HL-60 (cell line): ENCODE data around the gene SLC24A3.

Experiments used
- DNase-seq, 2 experiments: peaks; one replicate each; pipeline ENCODE4 v3.0.0-alpha.2; 2010 to 2020; ENCODE audit warnings: low read depth in 1 of 2, low spot score in 1 of 2
- H3K27ac ChIP-seq: fragments of 250-450 bp; sonication (Bioruptor Pico); replicated peaks from 2 replicates; pipeline ENCODE4 v1.5.1; 2020; ENCODE audit warnings: mild to moderate bottlenecking, moderate library complexity
- H3K27me3 ChIP-seq: fragments of 250-450 bp; sonication (Bioruptor Pico); 2 replicates; pipeline ENCODE4 v1.5.1; 2021; ENCODE audit warnings: mild to moderate bottlenecking, moderate library complexity; ENCODE audit not compliant: insufficient read depth, poor library complexity, severe bottlenecking
- H3K4me3 ChIP-seq: replicated peaks from 2 replicates; pipeline ENCODE4 v1.5.1; 2011; ENCODE audit warnings: mild to moderate bottlenecking, control low read depth, low read length; ENCODE audit not compliant: insufficient read depth
- GABPA ChIP-seq: IDR thresholded peaks from 2 replicates; pipeline ENCODE4 v1.6.1; 2012; ENCODE audit warnings: low read depth
- POLR2AphosphoS5 ChIP-seq: IDR thresholded peaks from 2 replicates; pipeline ENCODE4 v1.6.1; 2012; ENCODE audit warnings: low read depth
- SPI1 ChIP-seq: IDR thresholded peaks from 2 replicates; pipeline ENCODE4 v1.6.1; 2012; ENCODE audit warnings: low read depth, mild to moderate bottlenecking, borderline replicate concordance
- TF ChIP-seq, protein P1 (sequence below): IDR thresholded peaks from 2 replicates; pipeline ENCODE4 v1.6.1; 2012; ENCODE audit warnings: low read depth; ENCODE audit not compliant: insufficient replicate concordance
- TF ChIP-seq, protein P2 (sequence below): IDR thresholded peaks from one replicate; pipeline ENCODE4 v1.5.1; 2011; ENCODE audit warnings: low read length, control low read depth, inconsistent platforms; ENCODE audit not compliant: insufficient read depth

Gene SLC24A3

DNA sequence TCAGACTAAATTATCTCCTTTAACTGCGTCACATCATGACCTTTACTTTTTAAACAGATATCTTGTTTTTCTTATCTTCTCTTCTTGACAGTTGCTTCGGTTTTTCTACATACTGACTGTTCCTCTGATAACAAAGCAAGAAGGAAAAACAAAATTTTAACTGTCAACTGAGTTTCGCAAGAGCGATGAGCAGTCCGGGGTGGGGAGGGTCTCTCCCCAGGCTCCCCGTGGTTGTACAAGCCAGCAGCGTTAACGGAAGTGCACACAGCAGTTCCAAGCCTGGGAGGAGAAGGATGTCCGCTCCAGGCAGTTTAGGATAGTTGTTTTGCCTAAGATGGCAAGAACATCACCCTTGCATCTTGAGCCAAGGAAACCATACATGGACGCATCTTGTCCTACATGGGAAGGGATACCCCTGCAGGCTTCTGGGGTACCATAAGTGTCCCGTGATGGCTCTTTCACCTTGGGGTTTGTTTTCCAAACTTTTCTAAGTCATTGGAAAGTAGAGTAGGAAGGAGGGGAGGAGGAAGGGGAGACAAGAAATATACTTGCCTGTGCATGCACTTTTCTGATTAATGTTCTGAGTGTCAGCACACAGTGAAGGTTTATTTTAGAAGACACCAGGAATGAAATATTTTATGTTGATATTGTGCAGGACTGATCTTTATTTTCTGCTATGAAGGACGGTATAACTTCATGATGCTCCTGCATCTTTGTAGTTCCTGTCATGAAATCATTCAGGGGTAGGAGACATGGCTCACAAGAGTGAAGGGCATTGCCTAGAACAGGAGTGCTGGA is 20.8 kb downstream of the SLC24A3 start:
- Histone ChIP-seq H3K4me3 (no peak overlapping the region), H3K27ac (no peak overlapping the region), H3K27me3 (no peaks in the 10 kb centered on the region)
- TF ChIP-seq, protein P1, sequence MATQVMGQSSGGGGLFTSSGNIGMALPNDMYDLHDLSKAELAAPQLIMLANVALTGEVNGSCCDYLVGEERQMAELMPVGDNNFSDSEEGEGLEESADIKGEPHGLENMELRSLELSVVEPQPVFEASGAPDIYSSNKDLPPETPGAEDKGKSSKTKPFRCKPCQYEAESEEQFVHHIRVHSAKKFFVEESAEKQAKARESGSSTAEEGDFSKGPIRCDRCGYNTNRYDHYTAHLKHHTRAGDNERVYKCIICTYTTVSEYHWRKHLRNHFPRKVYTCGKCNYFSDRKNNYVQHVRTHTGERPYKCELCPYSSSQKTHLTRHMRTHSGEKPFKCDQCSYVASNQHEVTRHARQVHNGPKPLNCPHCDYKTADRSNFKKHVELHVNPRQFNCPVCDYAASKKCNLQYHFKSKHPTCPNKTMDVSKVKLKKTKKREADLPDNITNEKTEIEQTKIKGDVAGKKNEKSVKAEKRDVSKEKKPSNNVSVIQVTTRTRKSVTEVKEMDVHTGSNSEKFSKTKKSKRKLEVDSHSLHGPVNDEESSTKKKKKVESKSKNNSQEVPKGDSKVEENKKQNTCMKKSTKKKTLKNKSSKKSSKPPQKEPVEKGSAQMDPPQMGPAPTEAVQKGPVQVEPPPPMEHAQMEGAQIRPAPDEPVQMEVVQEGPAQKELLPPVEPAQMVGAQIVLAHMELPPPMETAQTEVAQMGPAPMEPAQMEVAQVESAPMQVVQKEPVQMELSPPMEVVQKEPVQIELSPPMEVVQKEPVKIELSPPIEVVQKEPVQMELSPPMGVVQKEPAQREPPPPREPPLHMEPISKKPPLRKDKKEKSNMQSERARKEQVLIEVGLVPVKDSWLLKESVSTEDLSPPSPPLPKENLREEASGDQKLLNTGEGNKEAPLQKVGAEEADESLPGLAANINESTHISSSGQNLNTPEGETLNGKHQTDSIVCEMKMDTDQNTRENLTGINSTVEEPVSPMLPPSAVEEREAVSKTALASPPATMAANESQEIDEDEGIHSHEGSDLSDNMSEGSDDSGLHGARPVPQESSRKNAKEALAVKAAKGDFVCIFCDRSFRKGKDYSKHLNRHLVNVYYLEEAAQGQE: no peak
- no peak for DNase-seq

DNA sequence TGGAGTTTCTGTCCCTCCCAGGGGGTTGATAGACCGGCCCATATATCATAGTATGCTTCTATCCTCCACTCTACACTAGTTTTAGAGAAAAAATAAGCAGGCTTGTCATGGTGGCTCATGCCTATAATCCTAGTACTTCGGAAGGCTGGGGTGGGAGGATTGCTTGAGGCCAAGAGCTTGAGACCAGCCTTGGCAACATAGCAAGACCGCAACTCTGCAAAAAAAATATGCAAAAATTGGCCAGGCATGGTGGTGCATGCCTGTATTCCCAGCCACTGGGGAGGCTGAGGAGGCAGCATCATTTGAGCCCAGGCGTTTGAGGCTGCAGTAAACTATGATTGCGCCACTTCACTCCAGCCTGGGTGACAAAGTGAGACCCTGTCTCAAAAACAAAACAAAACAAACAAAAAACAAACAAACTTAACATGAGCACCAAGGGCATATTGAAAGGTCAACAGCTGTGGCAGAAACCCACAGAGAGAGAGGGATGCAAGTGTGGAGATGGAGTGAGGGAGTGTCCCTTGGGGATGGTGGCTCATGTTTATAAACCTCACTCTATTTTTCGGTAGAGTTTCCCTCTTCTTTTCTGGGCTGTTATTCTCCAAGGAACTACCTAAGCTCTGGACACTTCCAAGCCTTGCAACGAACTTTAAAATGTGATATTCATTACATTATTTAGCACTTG is 24.1 kb downstream of the SLC24A3 start:
- no peak for DNase-seq
- Histone ChIP-seq H3K27ac (no peak overlapping the region), H3K27me3 (no peaks in the 10 kb centered on the region), H3K4me3 (no peak overlapping the region)
- TF ChIP-seq GABPA (no peak), POLR2AphosphoS5 (no peak), SPI1 (no peak)
- TF ChIP-seq, protein P2, sequence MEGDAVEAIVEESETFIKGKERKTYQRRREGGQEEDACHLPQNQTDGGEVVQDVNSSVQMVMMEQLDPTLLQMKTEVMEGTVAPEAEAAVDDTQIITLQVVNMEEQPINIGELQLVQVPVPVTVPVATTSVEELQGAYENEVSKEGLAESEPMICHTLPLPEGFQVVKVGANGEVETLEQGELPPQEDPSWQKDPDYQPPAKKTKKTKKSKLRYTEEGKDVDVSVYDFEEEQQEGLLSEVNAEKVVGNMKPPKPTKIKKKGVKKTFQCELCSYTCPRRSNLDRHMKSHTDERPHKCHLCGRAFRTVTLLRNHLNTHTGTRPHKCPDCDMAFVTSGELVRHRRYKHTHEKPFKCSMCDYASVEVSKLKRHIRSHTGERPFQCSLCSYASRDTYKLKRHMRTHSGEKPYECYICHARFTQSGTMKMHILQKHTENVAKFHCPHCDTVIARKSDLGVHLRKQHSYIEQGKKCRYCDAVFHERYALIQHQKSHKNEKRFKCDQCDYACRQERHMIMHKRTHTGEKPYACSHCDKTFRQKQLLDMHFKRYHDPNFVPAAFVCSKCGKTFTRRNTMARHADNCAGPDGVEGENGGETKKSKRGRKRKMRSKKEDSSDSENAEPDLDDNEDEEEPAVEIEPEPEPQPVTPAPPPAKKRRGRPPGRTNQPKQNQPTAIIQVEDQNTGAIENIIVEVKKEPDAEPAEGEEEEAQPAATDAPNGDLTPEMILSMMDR: no peak
- TF ChIP-seq, protein P1: no peak

DNA sequence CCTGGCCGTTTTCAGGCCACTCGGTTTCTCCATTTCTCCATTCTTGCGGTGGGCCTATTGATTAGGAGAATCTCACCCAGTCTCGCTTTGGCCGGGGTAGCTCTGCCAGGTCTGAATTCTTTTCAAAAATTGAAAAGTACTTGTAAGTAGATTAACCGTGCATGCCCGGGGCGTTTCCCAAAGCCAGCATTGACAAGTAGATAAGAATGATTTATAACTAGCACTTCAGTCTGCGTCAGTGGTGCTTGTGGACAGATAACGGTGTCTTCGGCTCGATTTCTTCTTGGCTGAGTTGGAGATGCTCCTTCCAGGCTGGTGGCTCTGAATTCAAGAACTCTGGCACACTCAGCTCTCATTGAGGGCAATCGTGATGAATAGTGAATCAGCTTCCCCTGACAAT is 29.0 kb downstream of the SLC24A3 start:
- Histone ChIP-seq H3K27me3 (peaks cover 2% of the 10 kb centered on the region), H3K4me3 (no peak overlapping the region), H3K27ac (no peak overlapping the region)
- DNase-seq: no peak
- TF ChIP-seq POLR2AphosphoS5: no peak
- TF ChIP-seq, protein P1: no peak
- no peak for TF ChIP-seq SPI1
- TF ChIP-seq, protein P2: no peak
- TF ChIP-seq GABPA: no peak
